Gastroesophageal sphincter (tissue), 3 donors: ENCODE measurements around the gene INPP1.

Experiments
- CTCF ChIP-seq, 4 experiments: fragments of 200-600 bp in 2 of 4; fragments of 450-650 bp in 2 of 4; sonication (generic) in 1 of 4; IDR thresholded peaks; one replicate each; pipeline ENCODE4 v1.5.1; 2017 to 2019; ENCODE audit warnings: antibody characterized with exemption in 4 of 4, mild to moderate bottlenecking in 2 of 4, moderate library complexity in 2 of 4
- POLR2A ChIP-seq, 2 donors: fragments of 450-650 bp; IDR thresholded peaks; one replicate each; pipeline ENCODE4 v1.6.1; 2017; ENCODE audit warnings: antibody characterized with exemption in 2 of 2, mild to moderate bottlenecking in 2 of 2, moderate library complexity in 1 of 2
- POLR2AphosphoS5 ChIP-seq: sonication (generic); formaldehyde crosslinking; IDR thresholded peaks from one replicate; pipeline ENCODE4 v1.6.1; 2017; ENCODE audit warnings: antibody characterized with exemption

DNA sequence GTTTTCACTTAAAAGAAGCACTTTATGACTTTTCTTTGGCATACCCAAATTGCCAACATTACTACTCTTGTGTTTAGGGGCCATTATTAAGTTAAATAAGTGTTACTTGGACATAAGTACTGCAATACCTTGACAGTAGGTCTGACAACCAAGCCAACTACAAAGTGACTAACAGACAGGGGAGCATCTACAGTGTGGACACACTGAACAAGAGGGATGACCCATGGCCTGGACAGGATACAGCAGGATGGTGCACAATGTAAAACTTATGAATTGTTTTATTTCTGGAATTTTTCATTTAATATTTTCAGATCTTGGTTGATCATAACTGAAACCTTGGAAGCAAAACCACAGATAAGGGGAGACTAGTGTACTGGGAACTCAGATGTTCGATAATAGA, 4.0 kb upstream of the INPP1 start:
- TF ChIP-seq CTCF (IDR thresholded peaks at IDR 0.05), result no peak
- TF ChIP-seq POLR2AphosphoS5, result no peak
- no peak for TF ChIP-seq POLR2A (IDR thresholded peaks at IDR 0.05)
